Progenitor cell of endocrine pancreas (in vitro differentiated cells): Measurements from ENCODE around the gene RIPOR2. TPM values are rescaled to one million over a fixed set of nuclear protein-coding genes. Genes with fewer than 3 reads are reported as not detected.

Source experiments
- DNase-seq: peaks from one replicate; pipeline ENCODE4 v3.0.0; 2021; ENCODE audit warnings: low spot score; ENCODE audit not compliant: unreplicated experiment
- H3K27ac Mint-ChIP-seq: 2 replicates; pipeline ENCODE4 v1.8.0; 2021; ENCODE audit warnings: mild to moderate bottlenecking, moderate library complexity, mixed read lengths
- H3K27me3 Mint-ChIP-seq: 2 replicates; pipeline ENCODE4 v1.8.0; 2021; ENCODE audit warnings: mixed read lengths
- H3K36me3 Mint-ChIP-seq: 2 replicates; pipeline ENCODE4 v1.8.0; 2022; ENCODE audit warnings: mixed read lengths; ENCODE audit not compliant: insufficient read depth
- H3K4me1 Mint-ChIP-seq: 2 replicates; pipeline ENCODE4 v1.8.0; 2021; ENCODE audit warnings: low read depth, mixed read lengths
- H3K4me3 Mint-ChIP-seq: 2 replicates; pipeline ENCODE4 v1.8.0; 2021; ENCODE audit warnings: low read depth, mild to moderate bottlenecking, moderate library complexity, mixed read lengths
- H3K9me3 Mint-ChIP-seq: 2 replicates; pipeline ENCODE4 v1.8.0; 2021; ENCODE audit warnings: low read depth, mixed read lengths
- total RNA-seq: library from RNA; stranded (reverse); gene quantifications from 2 replicates; pipeline ENCODE4 v1.2.1, GENCODE V29; 2021
- TF ChIP-seq, protein P1 (sequence below): fragments of 200-600 bp; sonication (generic); IDR thresholded peaks from one replicate; pipeline ENCODE4 v1.5.0; 2021; ENCODE audit warnings: antibody characterized with exemption, mild to moderate bottlenecking; ENCODE audit not compliant: unreplicated experiment

The RIPOR2 gene
- total RNA-seq, 1 donor from 2014 or later = 2.2 TPM

- H3K27me3 Mint-ChIP-seq = no peaks in the 10 kb centered on the region
Measured at GRCh38 chr6:24796616-24797290, 139.0 kb downstream of the RIPOR2 start.

GRCh38 chr6:24795106-24795505, 140.7 kb downstream of the RIPOR2 start:
- TF ChIP-seq, protein P1, sequence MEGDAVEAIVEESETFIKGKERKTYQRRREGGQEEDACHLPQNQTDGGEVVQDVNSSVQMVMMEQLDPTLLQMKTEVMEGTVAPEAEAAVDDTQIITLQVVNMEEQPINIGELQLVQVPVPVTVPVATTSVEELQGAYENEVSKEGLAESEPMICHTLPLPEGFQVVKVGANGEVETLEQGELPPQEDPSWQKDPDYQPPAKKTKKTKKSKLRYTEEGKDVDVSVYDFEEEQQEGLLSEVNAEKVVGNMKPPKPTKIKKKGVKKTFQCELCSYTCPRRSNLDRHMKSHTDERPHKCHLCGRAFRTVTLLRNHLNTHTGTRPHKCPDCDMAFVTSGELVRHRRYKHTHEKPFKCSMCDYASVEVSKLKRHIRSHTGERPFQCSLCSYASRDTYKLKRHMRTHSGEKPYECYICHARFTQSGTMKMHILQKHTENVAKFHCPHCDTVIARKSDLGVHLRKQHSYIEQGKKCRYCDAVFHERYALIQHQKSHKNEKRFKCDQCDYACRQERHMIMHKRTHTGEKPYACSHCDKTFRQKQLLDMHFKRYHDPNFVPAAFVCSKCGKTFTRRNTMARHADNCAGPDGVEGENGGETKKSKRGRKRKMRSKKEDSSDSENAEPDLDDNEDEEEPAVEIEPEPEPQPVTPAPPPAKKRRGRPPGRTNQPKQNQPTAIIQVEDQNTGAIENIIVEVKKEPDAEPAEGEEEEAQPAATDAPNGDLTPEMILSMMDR = no peak
- no peaks in the 10 kb centered on the region for H3K36me3 Mint-ChIP-seq
- no peak overlapping the region for H3K4me3 Mint-ChIP-seq

More at GRCh38 chr6:24796616-24797290, 139.0 kb downstream of the RIPOR2 start:
- no peak for DNase-seq
- Mint-ChIP-seq H3K9me3 (no peaks in the 10 kb centered on the region), H3K4me3 (no peak overlapping the region), H3K36me3 (no peaks in the 10 kb centered on the region), H3K27ac (no peak overlapping the region), H3K4me1 (peaks cover 5% of the 10 kb centered on the region)
- TF ChIP-seq, protein P1 = no peak

GRCh38 chr6:24788031-24788665, 147.6 kb downstream of the RIPOR2 start:
- no peaks in the 10 kb centered on the region for H3K9me3 Mint-ChIP-seq
- H3K27me3 Mint-ChIP-seq = no peaks in the 10 kb centered on the region
- DNase-seq = no peak
- H3K27ac Mint-ChIP-seq = no peak overlapping the region
- TF ChIP-seq, protein P1 = no peak
- peaks cover 27% of the 10 kb centered on the region for H3K36me3 Mint-ChIP-seq
- no peak overlapping the region for H3K4me3 Mint-ChIP-seq
- peaks cover 4% of the 10 kb centered on the region for H3K4me1 Mint-ChIP-seq

More at GRCh38 chr6:24795106-24795505, 140.7 kb downstream of the RIPOR2 start:
- Mint-ChIP-seq H3K27ac (no peak overlapping the region), H3K9me3 (no peaks in the 10 kb centered on the region), H3K27me3 (no peaks in the 10 kb centered on the region), H3K4me1 (peaks cover 7% of the 10 kb centered on the region)
- DNase-seq = no peak

- no peaks in the 10 kb centered on the region for H3K27me3 Mint-ChIP-seq
- DNase-seq = no peak
- TF ChIP-seq, protein P1 = no peak
Measured at GRCh38 chr6:24780206-24780605, 155.6 kb downstream of the RIPOR2 start.

GRCh38 chr6:24779416-24780016, 156.2 kb downstream of the RIPOR2 start:
- Mint-ChIP-seq H3K9me3 (no peaks in the 10 kb centered on the region), H3K36me3 (peaks cover 28% of the 10 kb centered on the region), H3K4me1 (peaks cover 34% of the 10 kb centered on the region), H3K27me3 (no peaks in the 10 kb centered on the region), H3K4me3 (peak overlapping the region; percentile 64), H3K27ac (peak overlapping the region; percentile 93)
- TF ChIP-seq, protein P1 = no peak
- DNase-seq = no peak

More at GRCh38 chr6:24780206-24780605, 155.6 kb downstream of the RIPOR2 start:
- H3K9me3 Mint-ChIP-seq = no peaks in the 10 kb centered on the region
- H3K36me3 Mint-ChIP-seq = peaks cover 30% of the 10 kb centered on the region
- peak overlapping the region; percentile 93 for H3K27ac Mint-ChIP-seq
- H3K4me3 Mint-ChIP-seq = peak overlapping the region; percentile 64
- H3K4me1 Mint-ChIP-seq = peaks cover 34% of the 10 kb centered on the region
